Stomach (tissue), 9 donors: ENCODE data around the gene PLN. TPM values are rescaled to one million over a fixed set of nuclear protein-coding genes. Genes with fewer than 3 reads are reported as not detected.

Experiments used
- DNase-seq, 2 donors: peaks; one replicate each; pipeline versions ENCODE4 v3.0.0 to v3.0.0-alpha.2; 2013 to 2019
- H3K27ac ChIP-seq, 5 donors: fragments of 200-600 bp in 4 of 5; sonication (generic) in 4 of 5; one replicate each; pipeline ENCODE4 v1.5.1; 2013 to 2019; ENCODE audit warnings: mild to moderate bottlenecking in 1 of 5, moderate library complexity in 1 of 5
- H3K27me3 ChIP-seq, 3 donors: fragments of 200-600 bp; sonication (generic); one replicate each; pipeline ENCODE4 v1.5.1; 2017 to 2019; ENCODE audit warnings: mixed run types in 1 of 3
- H3K36me3 ChIP-seq, 4 donors: fragments of 200-600 bp; sonication (generic); 1 replicate in 3 of 4; 2 replicates in 1 of 4; pipeline ENCODE4 v1.5.1; 2016 to 2019
- H3K4me1 ChIP-seq, 4 donors: fragments of 200-600 bp; sonication (generic); one replicate each; pipeline ENCODE4 v1.5.1; 2016 to 2019
- H3K4me3 ChIP-seq, 4 donors: fragments of 200-600 bp; sonication (generic) in 3 of 4; one replicate each; pipeline ENCODE4 v1.5.1; 2016 to 2019; ENCODE audit warnings: mild to moderate bottlenecking in 1 of 4
- H3K9me3 ChIP-seq, 4 donors: fragments of 200-600 bp; sonication (generic); one replicate each; pipeline ENCODE4 v1.5.1; 2016 to 2019
- CTCF ChIP-seq, 7 experiments: fragments of 450-650 bp in 4 of 7; fragments of 200-600 bp in 3 of 7; sonication (generic) in 3 of 7; IDR thresholded peaks; one replicate each; pipeline ENCODE4 v1.5.1; 2016 to 2019; ENCODE audit warnings: antibody characterized with exemption in 7 of 7, control low read depth in 2 of 7, mild to moderate bottlenecking in 1 of 7
- EP300 ChIP-seq: sonication (generic); formaldehyde crosslinking; IDR thresholded peaks from one replicate; pipeline ENCODE4 v1.6.1; 2017; ENCODE audit warnings: antibody characterized with exemption
- POLR2A ChIP-seq, 4 donors: fragments of 450-650 bp; IDR thresholded peaks; one replicate each; pipeline ENCODE4 v1.6.1; 2016; ENCODE audit warnings: antibody characterized with exemption in 4 of 4, control low read depth in 2 of 4, mild to moderate bottlenecking in 1 of 4, moderate library complexity in 1 of 4
- POLR2AphosphoS5 ChIP-seq, 3 donors: sonication (generic); formaldehyde crosslinking; IDR thresholded peaks; one replicate each; pipeline ENCODE4 v1.6.1; 2016; ENCODE audit warnings: antibody characterized with exemption in 3 of 3
- WGBS, 5 donors: extraction: QIAGEN DNeasy Blood & Tissue Kit in 3 of 5; methylation state at CpG; one replicate each; pipeline versions ENCODE4 v1.1.5 to v1.1.7; 2013 to 2018; 5-methylcytosine and 5-hydroxymethylcytosine counted together
- intact Hi-C: fragments of 100-400 bp; cut with DNase I; formaldehyde crosslinking; loops from one replicate; pipeline ENCODE4 v1.15.1; 2023; ENCODE audit warnings: low total_unique reads
- polyA plus RNA-seq, 3 donors: library from polyadenylated mRNA; stranded (reverse); fragments of 200-250 nt; gene quantifications; one replicate each; pipeline ENCODE4 v1.2.3, GENCODE V29; 2013
- total RNA-seq, 5 donors: library from RNA; depleted of rRNA; stranded (reverse); fragments of >200 nt; gene quantifications; one replicate each; pipeline versions ENCODE4 v1.1.0 to v1.2.3, GENCODE V29; 2014 to 2016
- donor health status: healthy with polysubstance abuse.
- donor health status: Bipolar disorder and iron deficiency.
- donor health status: healthy.

PLN gene
- total and polyA plus RNA-seq, 8 donors: 2.3 to 158 (median 27.6) TPM

DNA sequence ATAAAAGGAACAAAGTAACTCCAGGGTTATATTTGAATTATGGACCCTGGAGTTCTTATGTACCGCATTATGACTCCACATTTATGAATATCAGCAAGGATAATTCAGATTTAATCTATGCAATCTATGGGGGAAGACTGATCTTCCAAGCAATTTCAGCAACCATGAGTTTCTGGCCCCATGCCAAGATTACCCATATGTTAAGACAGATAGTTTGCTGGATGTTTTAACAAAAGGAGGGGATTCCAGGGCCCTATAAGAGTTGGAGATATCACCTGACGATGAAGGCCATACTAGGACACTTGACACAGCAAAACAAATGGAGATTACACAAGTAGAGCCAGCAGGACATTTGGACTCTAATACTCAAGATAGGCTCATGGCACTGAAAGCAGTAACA lies 45.9 kb upstream of the PLN start:
- peaks cover 0 to 22% (median 17%) of the 10 kb centered on the region in 4 donors for H3K36me3 ChIP-seq
- H3K27ac ChIP-seq: no peak overlapping the region
- peaks cover 0 to 4% (median 0%) of the 10 kb centered on the region in 4 donors for H3K4me1 ChIP-seq
- DNase-seq: no peak
- H3K27me3 ChIP-seq: no peaks in the 10 kb centered on the region
- no peak overlapping the region for H3K4me3 ChIP-seq
- 67 to 96% (median 83%) methylated on average over 2 of the region's 2 CpGs for WGBS, 5 donors
- TF ChIP-seq CTCF (IDR thresholded peaks at IDR 0.05) (no peak), POLR2AphosphoS5 (IDR thresholded peaks at IDR 0.05) (no peak), EP300 (no peak), POLR2A (IDR thresholded peaks at IDR 0.05) (no peak)
- H3K9me3 ChIP-seq: no peaks in the 10 kb centered on the region
- intact Hi-C loops: loop anchor here (10.0 kb wide), 1 partner anchor 217 kb away; no protein-coding TSS in a partner anchor

- no peak for TF ChIP-seq EP300
- no peak for TF ChIP-seq CTCF (IDR thresholded peaks at IDR 0.05)
- TF ChIP-seq POLR2A (IDR thresholded peaks at IDR 0.05): no peak
- no peak for TF ChIP-seq POLR2AphosphoS5 (IDR thresholded peaks at IDR 0.05)
- 93 to 99% (median 93%) methylated on average over 2 of the region's 2 CpGs for WGBS, 5 donors
Observed at GRCh38 chr6:118504611-118505010, 43.5 kb upstream of the PLN start.

GRCh38 chr6:118505656-118506055 lies 42.4 kb upstream of the PLN start:
- Histone ChIP-seq H3K36me3 (peaks cover 0 to 22% (median 17%) of the 10 kb centered on the region in 4 donors), H3K9me3 (no peaks in the 10 kb centered on the region), H3K4me3 (no peak overlapping the region), H3K27me3 (no peaks in the 10 kb centered on the region), H3K27ac (no peak overlapping the region), H3K4me1 (peaks cover 0 to 7% (median 0%) of the 10 kb centered on the region in 4 donors)
- intact Hi-C loops: loop anchor here (10.0 kb wide), 1 partner anchor 221 kb away; no protein-coding TSS in a partner anchor
- DNase-seq: no peak
- 83 to 93% (median 86%) methylated on average over 2 of the region's 2 CpGs for WGBS, 5 donors
- no peak for TF ChIP-seq POLR2A (IDR thresholded peaks at IDR 0.05)
- TF ChIP-seq POLR2AphosphoS5 (IDR thresholded peaks at IDR 0.05): no peak
- no peak for TF ChIP-seq EP300
- TF ChIP-seq CTCF (IDR thresholded peaks at IDR 0.05): no peak

More at GRCh38 chr6:118504611-118505010, 43.5 kb upstream of the PLN start:
- Histone ChIP-seq H3K27me3 (no peaks in the 10 kb centered on the region), H3K36me3 (peaks cover 0 to 22% (median 17%) of the 10 kb centered on the region in 4 donors), H3K27ac (no peak overlapping the region), H3K9me3 (no peaks in the 10 kb centered on the region), H3K4me3 (no peak overlapping the region), H3K4me1 (peaks cover 0 to 7% (median 0%) of the 10 kb centered on the region in 4 donors)
- intact Hi-C loops: loop anchor here (10.0 kb wide), 1 partner anchor 220 kb away; no protein-coding TSS in a partner anchor
- no peak for DNase-seq

DNA sequence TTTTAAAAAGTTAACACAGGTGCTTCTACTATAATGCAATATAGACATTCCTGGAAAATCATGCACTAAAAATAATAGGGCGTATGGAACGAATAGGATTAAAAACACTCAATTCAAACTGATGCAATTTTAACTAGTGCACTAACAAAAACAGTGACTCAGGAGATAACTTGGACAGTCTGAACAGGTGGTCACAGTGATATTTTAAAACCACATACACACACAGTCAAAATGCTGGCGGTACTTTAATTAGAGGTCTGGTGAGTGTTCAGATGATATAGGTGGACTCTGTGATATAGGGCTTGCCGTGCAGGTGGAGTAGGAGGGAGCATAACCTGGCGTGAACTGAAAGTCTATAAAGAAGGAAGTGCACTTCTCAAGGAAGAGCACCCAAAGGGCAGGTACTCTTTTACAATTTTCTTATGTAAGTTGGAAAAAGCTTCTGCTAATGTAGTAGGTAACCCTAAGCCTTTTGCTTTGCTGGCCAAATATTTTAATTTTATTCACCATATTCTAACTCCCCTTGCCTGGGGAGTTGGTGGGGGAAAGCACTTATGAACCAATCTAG lies 41.9 kb upstream of the PLN start:
- TF ChIP-seq POLR2A (IDR thresholded peaks at IDR 0.05) (no peak), POLR2AphosphoS5 (IDR thresholded peaks at IDR 0.05) (no peak), EP300 (no peak), CTCF (IDR thresholded peaks at IDR 0.05) (no peak)
- Histone ChIP-seq H3K4me1 (peaks cover 0 to 7% (median 0%) of the 10 kb centered on the region in 4 donors), H3K4me3 (no peak overlapping the region), H3K27ac (no peak overlapping the region), H3K27me3 (no peaks in the 10 kb centered on the region), H3K36me3 (peaks cover 0 to 22% (median 17%) of the 10 kb centered on the region in 4 donors), H3K9me3 (no peaks in the 10 kb centered on the region)
- 87 to 91% (median 89%) methylated on average over 5 of the region's 5 CpGs for WGBS, 5 donors
- no peak for DNase-seq
- intact Hi-C loops: loop anchor here (10.0 kb wide), 1 partner anchor 221 kb away; no protein-coding TSS in a partner anchor
